ENCODE measurements around the gene NPR3.

The NPR3 gene

DNA sequence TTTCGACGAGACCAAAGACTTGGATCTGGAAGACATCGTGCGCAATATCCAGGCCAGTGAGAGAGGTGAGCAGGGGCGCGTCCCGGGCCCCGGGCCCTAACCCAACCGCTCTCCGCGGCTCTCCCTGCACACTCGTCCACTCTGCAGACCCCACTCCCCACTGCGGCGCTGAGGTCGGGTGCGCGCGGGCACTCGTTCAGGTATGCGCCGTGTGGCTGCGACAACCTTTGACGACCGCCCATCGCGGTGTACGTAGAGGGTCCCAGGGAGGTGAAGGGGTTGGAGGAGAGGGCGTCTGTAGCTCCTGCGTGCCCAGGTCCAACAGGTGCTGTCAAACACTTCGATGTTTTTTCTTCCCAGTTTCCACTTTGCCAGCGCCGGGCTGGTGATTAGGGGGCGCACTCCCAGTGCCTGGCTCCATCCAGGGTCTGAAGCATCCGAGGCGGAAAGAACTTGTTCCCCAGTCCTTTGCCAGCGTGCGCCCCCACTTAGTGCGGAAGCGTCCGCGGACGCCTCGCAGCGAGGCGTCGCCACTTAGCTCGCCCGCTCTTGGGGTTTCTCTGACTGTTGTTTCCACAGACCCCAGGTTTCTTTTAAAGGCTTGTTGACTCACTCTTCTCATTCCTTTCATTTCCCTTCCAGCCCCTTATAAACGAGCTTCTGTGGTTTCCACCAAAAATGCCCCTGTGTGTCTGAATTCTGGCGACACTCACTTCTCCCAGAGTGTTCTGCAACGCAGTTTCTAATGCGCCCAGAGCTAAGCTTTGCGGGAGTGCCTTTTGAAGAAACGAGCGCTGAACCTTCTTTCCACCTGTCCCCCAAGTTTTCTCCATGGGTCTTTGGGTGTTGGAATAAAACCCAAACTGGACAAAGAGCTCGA lies 1.6 kb downstream of the NPR3 start:
- no peak for DNase-seq (ENCODE audit: low read depth in 2 of 2)

DNA sequence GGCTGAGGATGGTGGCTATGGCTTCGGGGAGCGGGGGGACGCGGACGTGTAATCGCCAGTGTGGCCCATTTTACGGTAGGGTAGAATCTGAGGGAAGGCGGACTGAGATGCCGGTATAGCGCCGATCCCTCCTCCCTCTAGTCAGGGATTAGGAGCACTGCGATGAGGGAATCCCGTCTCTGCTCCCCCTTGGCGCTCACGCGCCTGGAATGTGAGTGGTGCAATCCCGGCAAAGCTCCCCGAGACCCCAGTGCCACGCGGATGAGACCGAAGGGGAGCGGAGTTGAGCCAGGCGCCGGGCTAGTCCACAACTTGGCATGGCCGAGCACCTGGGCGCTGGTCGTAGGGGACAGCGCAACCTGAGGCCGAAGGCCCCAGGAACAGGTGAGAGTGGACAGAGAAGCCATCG lies 2.2 kb downstream of the NPR3 start:
- DNase-seq (ENCODE audit: low read depth in 2 of 2): no peak

DNA sequence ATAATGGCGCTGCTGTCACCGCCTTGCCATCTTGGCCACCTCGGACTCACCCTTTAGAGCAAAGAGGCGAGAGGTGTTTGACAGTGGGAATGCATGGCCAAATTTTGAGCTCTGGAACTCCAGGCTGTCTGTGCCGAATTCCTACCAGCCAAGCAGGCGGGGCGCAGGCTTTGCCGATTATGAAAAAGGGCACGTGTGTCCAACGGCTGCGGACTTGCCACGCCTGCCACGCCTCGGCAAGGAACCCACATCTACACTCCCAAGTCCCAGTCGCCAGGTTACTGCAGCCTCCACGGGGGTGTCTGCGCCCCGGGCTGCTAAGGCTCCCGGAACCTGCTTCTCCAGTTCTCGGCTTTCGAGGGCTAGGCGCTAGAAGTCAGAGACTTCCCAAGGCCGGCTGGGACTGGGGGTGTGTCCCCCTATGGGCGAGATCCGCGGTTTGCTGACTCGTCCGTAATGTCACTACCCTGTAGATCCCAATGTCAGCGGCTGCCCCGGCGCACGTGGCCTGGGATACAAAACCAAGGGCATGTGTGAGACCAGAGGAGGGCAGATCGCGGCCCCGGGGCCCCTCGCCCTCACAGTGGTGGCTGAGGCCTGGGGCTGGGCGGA lies 2.8 kb downstream of the NPR3 start:
- no peak for DNase-seq (ENCODE audit: low read depth in 2 of 2)

DNA sequence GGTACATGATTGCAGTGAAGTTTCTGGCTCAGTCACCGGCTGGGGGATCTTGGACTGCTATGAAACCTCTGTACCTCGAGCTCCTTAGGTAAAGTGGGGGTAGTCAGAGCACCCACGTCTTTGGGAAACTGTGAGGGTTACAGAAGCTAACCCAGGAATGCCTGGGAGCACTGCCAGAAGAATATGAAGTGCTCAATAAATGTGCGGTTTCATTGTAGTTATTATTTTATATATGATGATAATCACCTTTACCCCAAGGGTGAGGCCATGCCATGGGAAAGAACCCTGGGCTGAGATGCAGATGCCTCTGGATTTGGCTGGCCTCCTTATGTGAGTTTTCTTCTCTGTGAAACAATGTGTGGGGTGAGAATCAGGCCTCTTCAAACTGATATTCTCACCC lies 3.7 kb downstream of the NPR3 start:
- DNase-seq (ENCODE audit: low read depth in 2 of 2): no peak

DNA sequence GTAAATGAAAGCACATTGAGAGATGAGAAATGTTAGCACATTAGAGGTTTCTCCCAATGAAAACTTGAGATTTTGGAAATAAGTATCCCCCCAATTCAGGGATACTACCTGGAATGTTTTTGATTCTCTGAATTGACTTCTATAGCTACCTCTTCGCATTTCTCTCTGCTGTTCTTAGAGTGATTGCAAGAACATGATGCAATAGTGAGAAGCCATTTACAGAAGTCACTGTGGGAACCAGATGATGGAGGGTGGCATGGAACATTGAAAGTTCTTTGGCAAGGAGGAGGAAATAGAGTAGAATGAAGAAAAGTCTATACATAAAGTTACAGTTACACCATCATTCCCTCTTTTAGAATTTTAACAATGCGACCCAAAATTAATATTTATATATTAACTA lies 9.2 kb downstream of the NPR3 start:
- no peak for DNase-seq (ENCODE audit: low read depth in 2 of 2)

DNA sequence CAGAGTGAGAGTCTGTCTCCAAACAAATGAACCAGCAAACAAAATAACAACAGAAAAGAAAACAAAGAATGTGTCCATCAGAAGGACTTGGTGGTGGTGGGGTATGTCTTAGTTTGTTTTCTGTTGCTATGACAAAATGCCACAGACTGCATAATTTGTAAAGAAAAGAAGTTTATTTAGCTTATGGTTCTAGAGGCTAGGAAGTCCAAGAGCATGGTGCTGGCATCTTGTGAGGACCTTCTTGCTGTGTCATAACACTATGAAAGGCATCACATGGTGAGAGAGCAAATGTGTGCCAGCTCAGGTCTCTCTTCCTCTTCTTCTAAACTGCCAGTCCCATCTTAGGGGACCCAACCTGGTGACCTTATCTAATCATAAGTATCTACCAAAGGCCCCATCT lies 10.5 kb downstream of the NPR3 start:
- no peak for DNase-seq (ENCODE audit: low read depth in 2 of 2)

DNA sequence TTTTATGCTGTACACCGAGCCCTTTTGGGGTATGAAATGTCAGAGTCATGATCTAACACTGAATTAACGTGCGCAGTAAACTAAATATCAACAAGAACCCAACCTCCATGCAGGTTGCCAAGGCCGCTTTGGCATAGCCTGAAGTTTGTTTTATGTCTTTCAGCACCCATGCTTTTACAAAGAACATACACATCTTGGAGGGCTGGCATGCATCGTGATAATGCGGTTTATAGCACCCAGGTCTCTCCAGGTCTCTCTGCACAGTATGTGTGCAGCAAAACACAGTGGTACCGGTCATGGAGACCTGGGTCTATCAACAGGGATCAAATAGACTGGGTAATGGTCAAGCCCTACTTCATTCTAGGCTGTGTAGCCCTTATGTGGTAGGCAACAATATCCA lies 11.8 kb downstream of the NPR3 start:
- no peak for DNase-seq (ENCODE audit: low read depth in 2 of 2)

DNA sequence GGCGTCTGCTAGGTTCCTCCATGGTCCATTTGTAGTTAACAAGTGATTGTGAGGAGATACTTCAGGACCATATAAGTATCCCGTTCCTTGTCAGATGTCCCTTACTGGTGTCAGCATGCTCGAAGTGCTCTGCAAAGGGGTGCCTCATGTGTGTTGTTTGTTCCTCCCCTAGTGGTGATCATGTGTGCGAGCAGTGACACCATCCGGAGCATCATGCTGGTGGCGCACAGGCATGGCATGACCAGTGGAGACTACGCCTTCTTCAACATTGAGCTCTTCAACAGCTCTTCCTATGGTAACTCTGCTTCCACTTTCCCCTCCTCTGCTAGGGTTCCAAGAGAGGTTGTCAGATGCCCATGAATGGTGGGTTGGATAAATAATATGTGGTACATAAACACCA lies 13.4 kb downstream of the NPR3 start:
- DNase-seq (ENCODE audit: low read depth in 2 of 2): no peak

DNA sequence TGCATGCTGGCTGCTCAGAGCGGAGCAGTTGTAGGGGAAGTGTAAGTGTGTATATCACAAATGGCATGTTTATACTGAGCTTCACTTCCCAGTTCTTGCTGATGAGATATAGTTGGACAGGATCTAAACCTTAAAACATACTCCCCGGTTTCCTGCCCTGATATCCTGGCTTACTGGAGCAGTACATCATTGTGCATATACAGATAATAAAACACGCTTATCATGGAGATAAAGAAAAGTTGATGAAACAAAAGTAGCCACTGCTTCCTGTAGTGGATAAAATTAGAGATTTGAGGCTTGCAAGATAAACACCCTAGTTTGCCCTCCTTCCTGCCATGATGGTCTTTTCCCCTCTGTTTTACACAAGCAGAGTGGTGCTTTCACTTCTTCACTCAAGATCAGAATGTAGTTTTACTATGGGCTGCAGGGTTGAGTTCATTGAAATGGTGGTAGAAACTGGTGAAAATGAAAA lies 15.0 kb downstream of the NPR3 start:
- DNase-seq (ENCODE audit: low read depth in 2 of 2): no peak

DNA sequence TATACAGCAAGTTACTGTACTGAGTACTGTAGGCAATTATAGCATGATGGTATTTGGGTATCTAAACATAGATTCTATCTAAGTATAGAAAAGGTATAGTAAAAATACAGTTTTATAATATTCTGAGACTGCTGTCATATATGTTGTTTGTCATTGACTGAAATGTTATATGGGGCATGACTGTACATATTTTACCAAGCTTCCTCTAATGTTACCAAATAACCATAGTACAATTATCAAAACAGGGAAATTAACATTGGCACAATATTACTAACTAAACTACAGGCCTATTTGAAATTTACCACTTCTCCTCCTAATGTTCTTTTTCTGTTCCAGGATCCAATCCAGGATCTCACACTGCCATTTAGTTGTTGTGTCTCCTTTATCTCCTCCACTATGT lies 18.5 kb downstream of the NPR3 start:
- no peak for DNase-seq (ENCODE audit: low read depth in 2 of 2)

DNA sequence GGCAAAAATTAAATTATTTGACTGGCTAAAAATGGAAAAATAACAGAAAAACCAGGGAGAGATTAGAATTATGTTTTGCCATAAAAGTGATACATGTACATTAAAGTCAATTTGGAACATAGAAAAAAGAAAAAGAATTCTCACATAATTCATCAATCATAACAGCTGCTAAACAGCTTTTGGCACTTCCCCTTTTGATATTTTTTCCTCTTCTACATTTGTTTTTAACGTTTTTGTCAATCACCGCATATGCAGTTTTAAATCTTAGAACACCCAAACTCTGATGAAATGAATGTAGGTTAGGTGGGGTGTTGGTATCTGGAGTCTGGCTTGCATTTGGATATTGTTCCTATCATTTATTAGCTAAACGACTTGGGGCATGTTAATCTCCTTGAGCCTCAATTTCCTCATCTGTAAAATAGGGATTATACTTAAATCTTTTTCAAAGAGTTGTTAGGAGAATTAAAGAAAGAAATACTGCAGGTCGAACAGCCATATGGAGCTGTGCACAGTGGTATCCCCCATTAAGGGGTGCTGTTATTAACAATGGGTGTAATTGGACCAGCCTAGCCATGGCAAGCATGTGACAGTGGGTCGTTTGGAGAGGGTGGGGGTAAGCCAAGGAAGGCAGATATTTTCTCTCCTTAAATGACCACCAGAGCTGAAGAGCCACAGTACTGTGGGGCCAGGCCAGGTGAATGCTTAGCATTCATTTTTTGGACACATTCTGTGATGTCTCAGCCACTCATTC lies 22.6 kb downstream of the NPR3 start:
- DNase-seq (ENCODE audit: low read depth in 2 of 2): no peak

DNA sequence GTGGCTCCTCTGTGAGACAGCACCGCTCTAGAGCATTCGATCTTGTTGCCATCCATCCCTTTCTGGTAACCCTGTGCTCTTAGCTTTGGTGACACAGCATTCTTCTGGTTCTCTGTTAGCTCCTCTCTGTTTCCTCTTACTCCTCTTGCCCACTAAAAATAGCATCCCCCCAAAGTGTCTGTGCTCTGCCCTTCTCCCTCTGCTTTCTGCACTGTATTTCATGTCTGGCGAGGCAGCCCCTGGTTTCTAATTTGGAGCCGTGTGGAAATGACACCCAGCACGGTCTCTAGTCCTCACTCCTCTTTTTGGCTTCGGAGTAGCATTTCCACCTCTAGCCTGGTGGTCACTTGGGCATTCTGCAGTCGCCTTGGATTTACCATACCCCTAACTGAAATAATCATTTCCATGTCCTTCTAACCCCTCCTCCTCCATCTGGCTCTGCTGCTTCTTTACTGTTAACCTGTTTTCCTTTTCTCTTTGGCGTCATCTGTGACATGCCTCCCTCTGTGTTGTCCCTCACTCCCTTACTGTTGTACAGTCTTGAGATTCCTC lies 23.8 kb downstream of the NPR3 start:
- no peak for DNase-seq (ENCODE audit: low read depth in 2 of 2)

DNA sequence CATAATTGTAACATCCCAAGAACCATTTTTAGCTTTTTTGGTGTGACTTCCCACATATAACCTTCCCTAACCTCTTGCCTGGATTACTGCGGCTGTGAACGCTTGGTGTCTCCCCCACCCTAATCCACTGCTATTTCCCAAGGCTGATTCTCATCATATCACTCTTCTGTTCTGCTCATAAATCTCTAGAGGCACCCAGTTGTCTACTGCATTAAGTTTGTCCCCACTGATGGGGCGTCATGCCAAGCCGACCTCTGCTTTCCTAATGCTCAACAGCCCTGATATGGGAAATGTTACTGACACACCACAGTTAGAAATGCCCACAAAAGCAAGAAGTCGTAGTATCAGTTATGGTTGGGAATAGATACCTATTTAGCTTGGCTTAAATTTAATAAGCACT lies 24.4 kb downstream of the NPR3 start:
- DNase-seq (ENCODE audit: low read depth in 2 of 2): no peak

DNA sequence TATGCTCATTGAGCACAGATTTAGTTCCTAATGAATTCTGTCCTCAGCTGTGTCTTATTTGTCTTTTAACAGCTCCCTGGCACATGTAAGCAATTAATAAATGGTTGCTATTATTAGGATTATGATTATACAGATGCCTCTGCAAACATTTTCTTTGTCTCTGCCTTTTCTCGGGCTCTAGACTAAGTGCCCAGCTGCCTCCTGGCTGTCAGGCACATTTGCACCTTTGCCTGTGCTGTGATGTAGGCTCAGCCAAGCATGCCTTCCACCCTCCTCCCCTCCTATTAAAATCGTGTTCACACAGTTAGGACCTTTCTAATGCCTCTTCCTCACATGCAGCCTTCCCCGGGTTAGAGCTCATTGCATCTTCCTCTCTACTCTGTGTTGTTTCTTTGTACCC lies 25.7 kb downstream of the NPR3 start:
- DNase-seq (ENCODE audit: low read depth in 2 of 2): no peak

DNA sequence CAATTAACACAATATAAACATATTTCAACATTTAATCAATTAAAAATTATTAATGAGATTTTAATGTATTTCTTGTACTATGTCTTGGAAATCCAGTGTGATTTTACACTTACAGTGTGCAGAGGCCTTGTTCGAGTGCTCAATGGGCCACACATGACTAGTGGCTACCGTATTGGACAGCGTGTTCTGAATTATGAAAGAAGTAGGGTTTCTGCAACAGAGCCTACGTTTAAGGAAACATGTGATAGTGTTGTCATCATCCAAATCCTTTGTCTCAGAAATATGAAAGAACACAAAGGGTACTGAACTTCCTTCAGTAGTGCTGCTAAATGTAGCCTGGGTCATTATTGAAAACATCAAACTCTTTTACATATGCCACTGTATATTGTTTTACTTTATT lies 29.5 kb downstream of the NPR3 start:
- no peak for DNase-seq (ENCODE audit: low read depth in 2 of 2)

DNA sequence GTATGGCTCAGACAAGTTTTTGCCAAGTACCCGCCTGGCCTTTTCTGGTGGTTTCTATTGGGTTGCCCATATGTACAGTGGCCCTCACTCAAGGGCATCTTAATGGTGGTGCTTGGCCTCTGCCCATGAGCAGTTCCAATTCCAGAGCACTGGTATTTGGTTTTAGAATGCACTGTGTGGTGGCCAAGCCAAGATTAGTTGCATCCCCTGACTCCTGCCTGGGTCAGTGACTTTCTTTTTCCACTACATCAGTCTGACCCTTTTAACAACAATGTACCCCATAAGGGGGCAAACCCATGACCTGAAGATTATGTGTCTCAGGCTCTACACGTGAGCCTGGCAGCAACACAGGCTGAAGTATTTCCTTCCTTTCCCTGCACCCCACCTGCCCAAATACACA lies 34.2 kb downstream of the NPR3 start:
- DNase-seq (ENCODE audit: low read depth in 2 of 2): no peak

DNA sequence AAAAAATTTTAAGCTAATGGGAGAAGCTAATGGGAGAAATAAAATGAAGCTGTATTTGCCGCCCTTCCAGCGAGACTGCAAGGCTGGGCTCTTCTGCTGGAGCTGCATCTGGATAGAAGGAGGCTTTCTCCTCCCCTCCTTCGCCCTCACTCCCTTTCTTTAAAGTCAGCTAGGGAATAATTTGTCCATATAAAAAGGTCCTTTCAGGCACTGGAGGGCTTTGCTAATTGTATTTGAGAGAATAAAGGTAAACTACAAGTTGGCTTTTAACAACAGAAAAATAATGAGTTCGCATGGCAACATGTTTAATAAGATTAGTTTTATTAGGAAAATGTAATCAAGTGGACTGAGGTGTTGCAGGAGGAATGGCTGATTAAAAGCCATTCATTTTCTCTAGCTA lies 41.3 kb downstream of the NPR3 start:
- no peak for DNase-seq (ENCODE audit: low read depth in 2 of 2)

DNA sequence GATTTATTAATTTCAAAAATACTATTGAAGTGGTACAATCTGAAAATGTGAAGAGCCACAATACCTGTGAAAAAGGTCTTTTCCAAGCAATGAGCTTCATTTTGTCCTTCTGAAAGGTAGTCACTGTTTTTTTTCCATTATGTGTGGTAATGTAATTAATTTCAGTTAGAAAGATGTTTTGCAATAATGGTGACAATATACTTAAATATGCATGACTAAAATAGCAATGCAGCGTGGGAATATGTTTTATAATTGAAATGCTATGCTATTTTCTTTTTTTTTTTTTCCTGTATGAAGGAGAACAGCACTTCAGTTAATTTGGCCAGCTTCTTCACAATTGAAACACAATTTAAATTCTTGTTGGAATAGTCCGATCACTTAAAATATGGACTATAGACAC lies 41.9 kb downstream of the NPR3 start:
- no peak for DNase-seq (ENCODE audit: low read depth in 2 of 2)

DNA sequence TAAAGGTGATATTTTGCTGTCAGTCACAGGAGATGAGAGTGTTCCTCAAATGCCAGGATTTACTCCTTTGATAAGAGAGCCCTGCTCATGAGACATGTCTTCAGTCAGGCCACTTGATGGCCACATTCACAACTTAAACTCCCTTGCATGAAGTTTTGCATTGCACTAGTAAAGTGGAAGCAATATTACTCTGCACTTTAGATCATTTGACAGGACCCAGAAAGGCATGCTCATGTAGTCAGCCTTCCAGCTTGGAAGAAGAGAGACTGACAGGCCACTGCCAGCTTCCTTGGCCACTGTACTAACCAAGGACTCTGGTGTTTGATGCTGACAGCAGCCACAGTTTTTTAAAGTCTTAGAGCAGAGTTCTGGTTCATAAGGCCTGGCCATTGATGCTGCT lies 42.6 kb downstream of the NPR3 start:
- no peak for DNase-seq (ENCODE audit: low read depth in 2 of 2)

DNA sequence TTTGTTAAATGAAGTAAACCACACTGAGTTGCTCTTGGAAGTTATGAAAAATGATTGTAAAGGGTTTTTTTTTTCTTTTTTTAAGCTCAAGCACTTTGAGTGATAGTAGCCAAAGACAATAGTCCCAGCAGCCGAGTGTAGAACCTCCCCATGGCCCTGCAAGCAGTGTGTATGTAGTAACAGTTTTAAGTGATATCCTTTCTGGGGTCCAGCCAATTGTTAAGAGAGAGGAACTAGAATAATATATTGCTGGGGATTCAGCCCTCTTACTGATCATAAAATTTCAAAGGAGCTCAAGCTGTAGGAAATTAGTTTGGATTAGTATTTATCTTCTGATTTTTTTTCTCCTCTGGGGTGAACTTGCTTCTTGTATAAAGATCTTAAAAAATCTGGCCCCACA lies 43.2 kb downstream of the NPR3 start:
- no peak for DNase-seq (ENCODE audit: low read depth in 2 of 2)

DNA sequence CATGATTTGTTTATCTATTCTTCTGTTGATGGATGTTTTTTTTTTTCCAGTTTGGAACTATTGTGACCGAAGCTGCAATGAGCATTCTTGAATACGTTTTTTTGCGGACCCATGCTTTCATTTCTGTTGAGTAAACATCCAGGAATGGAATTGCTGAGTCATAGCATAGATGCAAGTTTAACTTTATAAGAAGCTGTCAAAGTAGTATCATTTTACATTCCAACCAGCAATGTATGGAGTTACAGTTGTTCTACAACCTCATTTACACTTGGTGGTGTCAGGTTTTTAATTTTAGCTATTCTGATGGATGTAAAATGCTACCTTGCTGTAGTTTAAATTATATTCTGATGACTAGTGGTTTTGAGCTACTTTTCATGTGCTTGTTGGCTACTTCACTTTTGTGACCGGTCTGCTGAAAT lies 49.0 kb downstream of the NPR3 start:
- DNase-seq (ENCODE audit: low read depth in 2 of 2): no peak

DNA sequence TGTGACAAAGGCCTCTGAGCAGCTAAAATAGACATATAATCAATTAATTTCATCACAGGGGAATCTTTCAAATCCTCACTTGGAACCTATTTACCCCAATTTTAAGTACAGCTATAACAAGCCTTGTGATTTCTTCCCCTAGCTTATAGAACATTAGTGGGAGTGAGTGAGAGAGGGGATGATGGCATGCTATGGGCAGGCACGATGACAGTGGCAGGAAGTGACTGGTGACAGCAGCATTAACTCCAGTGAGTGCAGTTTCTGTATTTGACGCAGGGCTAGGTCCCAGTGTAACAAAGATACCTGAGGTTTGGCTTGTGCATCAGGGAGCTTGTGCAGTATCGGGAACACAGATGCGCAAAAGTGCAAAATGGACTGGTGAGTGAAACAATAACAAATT lies 54.1 kb downstream of the NPR3 start:
- DNase-seq (ENCODE audit: low read depth in 2 of 2): no peak

All from stimulated activated CD8-positive, alpha-beta memory T cell treated with anti-CD3 and anti-CD28 coated beads, Interleukin-2, amount 100 ng/mL, for 48 hours (primary cell).